Islet of Langerhans (tissue), 1 donor: Measurements from ENCODE around the gene POLR2A.

ENCODE experiments used
- FAIRE-seq: peaks from one replicate; lab custom pipeline; 2011; peaks lifted over from hg19 to GRCh38; lab: Jason Lieb, UNC

The POLR2A gene

GRCh38 chr17:7508846-7509245 is 24.7 kb downstream of the POLR2A start:
- no peak for FAIRE-seq

- no peak for FAIRE-seq
Observed at GRCh38 chr17:7509937-7510336, 25.8 kb downstream of the POLR2A start.

- no peak for FAIRE-seq
Observed at GRCh38 chr17:7511108-7511507, 26.9 kb downstream of the POLR2A start.

- FAIRE-seq = no peak
Observed at GRCh38 chr17:7512105-7512504, 27.9 kb downstream of the POLR2A start.

GRCh38 chr17:7512824-7513540 is 28.8 kb downstream of the POLR2A start:
- no peak for FAIRE-seq

- no peak for FAIRE-seq
Observed at GRCh38 chr17:7513850-7514419, 29.8 kb downstream of the POLR2A start.

- FAIRE-seq = no peak
Observed at GRCh38 chr17:7515911-7516610, 31.9 kb downstream of the POLR2A start.

- FAIRE-seq = no peak
Observed at GRCh38 chr17:7523033-7523432, 38.9 kb downstream of the POLR2A start.

GRCh38 chr17:7528842-7529241 is 44.7 kb downstream of the POLR2A start:
- no peak for FAIRE-seq

- FAIRE-seq = no peak
Observed at GRCh38 chr17:7530023-7530900, 46.1 kb downstream of the POLR2A start.

GRCh38 chr17:7538050-7538449 is 53.9 kb downstream of the POLR2A start:
- no peak for FAIRE-seq

- FAIRE-seq = no peak
Observed at GRCh38 chr17:7538891-7539545, 54.9 kb downstream of the POLR2A start.

GRCh38 chr17:7541074-7541621 is 57.0 kb downstream of the POLR2A start:
- FAIRE-seq = no peak

GRCh38 chr17:7544911-7545310 is 60.7 kb downstream of the POLR2A start:
- FAIRE-seq = no peak

GRCh38 chr17:7548585-7549400 is 64.6 kb downstream of the POLR2A start, which contains the start of gene TNFSF12:
TSS of gene TNFSF12 (plus strand) at chr17:7549058. CDS start at chr17:7549154, 96 bp downstream.
- no peak for FAIRE-seq
